ENCODE measurements around the gene SIN3B. TPM values are rescaled to one million over a fixed set of nuclear protein-coding genes. Genes with fewer than 3 reads are reported as not detected.
A peak's percentile ranks its signal among the peaks of the same experiment; 100 is the strongest.

The SIN3B gene
- total RNA-seq, 2 donors from 2014 or later: 19.8 to 31.0 TPM

- no peak for TF ChIP-seq CTCF (IDR thresholded peaks at IDR 0.05)
- DNase-seq: no peak
- no peak overlapping the region for H3K27ac ChIP-seq
- intact Hi-C loops (cut with DNase I): no loop called here
- no peaks in the 10 kb centered on the region for H3K36me3 ChIP-seq
- no peaks in the 10 kb centered on the region for H3K9me3 ChIP-seq
- no peak overlapping the region for H3K4me3 ChIP-seq
- H3K9ac ChIP-seq (ENCODE audit: low read depth in 2 of 2, low read length in 2 of 2): no peak overlapping the region
- no peaks in the 10 kb centered on the region for H3K27me3 ChIP-seq
- no peaks in the 10 kb centered on the region for H3K4me1 ChIP-seq
Measured at GRCh38 chr19:16886305-16886880, 57.2 kb downstream of the SIN3B start.

- TF ChIP-seq CTCF (IDR thresholded peaks at IDR 0.05): no peak
- H3K9ac ChIP-seq (ENCODE audit: low read depth in 2 of 2, low read length in 2 of 2): no peak overlapping the region
- H3K4me1 ChIP-seq: no peaks in the 10 kb centered on the region
- intact Hi-C loops (cut with DNase I): no loop called here
- no peak for DNase-seq
- H3K27me3 ChIP-seq: no peaks in the 10 kb centered on the region
- H3K36me3 ChIP-seq: no peaks in the 10 kb centered on the region
- no peaks in the 10 kb centered on the region for H3K9me3 ChIP-seq
- H3K27ac ChIP-seq: no peak overlapping the region
- no peak overlapping the region for H3K4me3 ChIP-seq
Measured at GRCh38 chr19:16887353-16888265, 58.4 kb downstream of the SIN3B start.

GRCh38 chr19:16888629-16889365, 59.6 kb downstream of the SIN3B start, which contains the start of gene F2RL3:
F2RL3 (plus strand) TSS chr19:16888999; CDS start chr19:16889190, 191 bp downstream.
- intact Hi-C loops (cut with DNase I): no loop called here
- Histone ChIP-seq H3K9me3 (no peaks in the 10 kb centered on the region), H3K27ac (peak within 1 kb of the TSS; percentile 27), H3K9ac (ENCODE audit: low read depth in 2 of 2, low read length in 2 of 2) (peak within 1 kb of the TSS; percentile 2 to 50), H3K4me3 (peak within 1 kb of the TSS; percentile 2), H3K27me3 (no peaks in the 10 kb centered on the region), H3K4me1 (no peaks in the 10 kb centered on the region), H3K36me3 (no peaks in the 10 kb centered on the region)
- TF ChIP-seq CTCF (IDR thresholded peaks at IDR 0.05): no peak
- DNase-seq: peak; percentile 56

- intact Hi-C loops (cut with DNase I): no loop called here
- no peak for DNase-seq
- Histone ChIP-seq H3K36me3 (no peaks in the 10 kb centered on the region), H3K4me3 (peak overlapping the region; percentile 2), H3K27ac (peak overlapping the region; percentile 27), H3K4me1 (no peaks in the 10 kb centered on the region), H3K27me3 (no peaks in the 10 kb centered on the region), H3K9ac (ENCODE audit: low read depth in 2 of 2, low read length in 2 of 2) (peak overlapping the region in 1 of 2 donors; percentile 50), H3K9me3 (no peaks in the 10 kb centered on the region)
- no peak for TF ChIP-seq CTCF (IDR thresholded peaks at IDR 0.05)
Measured at GRCh38 chr19:16889366-16889882, 60.2 kb downstream of the SIN3B start.

- no peaks in the 10 kb centered on the region for H3K27me3 ChIP-seq
- no peak for DNase-seq
- no peak for TF ChIP-seq CTCF (IDR thresholded peaks at IDR 0.05)
- no peaks in the 10 kb centered on the region for H3K36me3 ChIP-seq
- intact Hi-C loops (cut with DNase I): no loop called here
- H3K27ac ChIP-seq: no peak overlapping the region
- H3K9me3 ChIP-seq: no peaks in the 10 kb centered on the region
- H3K4me3 ChIP-seq: no peak overlapping the region
- H3K4me1 ChIP-seq: no peaks in the 10 kb centered on the region
- H3K9ac ChIP-seq (ENCODE audit: low read depth in 2 of 2, low read length in 2 of 2): no peak overlapping the region
Measured at GRCh38 chr19:16889883-16890460, 60.8 kb downstream of the SIN3B start.
